T-cell (primary cell): ENCODE data around the gene SH3RF1. TPM values are rescaled to one million over a fixed set of nuclear protein-coding genes. Genes with fewer than 3 reads are reported as not detected.

Source experiments
- ATAC-seq, 4 experiments: fragments of 200-7000 bp in 3 of 4; fragments of 150-1000 bp in 1 of 4; cut with Tn5 transposase; replicated peaks in 1 of 4; 1 replicate in 3 of 4; 2 replicates in 1 of 4; pipeline ENCODE4 v1.10.0; 2021; ENCODE audit warnings: moderate library complexity in 3 of 4, mild to moderate bottlenecking in 2 of 4, moderate number of reproducible peaks in 1 of 4
- CTCF ChIA-PET, 2 donors: fragments of 300-600 bp; sonication (Branson Sonifier 250); formaldehyde crosslinking; loops; one replicate each; lab custom pipeline; 2022; ENCODE audit warnings: antibody characterized with exemption in 2 of 2; lab: Charles Lee
- POLR2A ChIA-PET, 2 donors: fragments of 300-600 bp; sonication (Branson Sonifier 250); formaldehyde crosslinking; loops; one replicate each; lab custom pipeline; 2022; ENCODE audit warnings: antibody characterized with exemption in 2 of 2; lab: Charles Lee
- DNase-seq, 35 experiments: peaks; one replicate each; pipeline versions ENCODE4 v3.0.0 to v3.0.0-alpha.2; 2013 to 2023
- H3K27ac ChIP-seq: one replicate; pipeline ENCODE4 v1.5.1; 2013; ENCODE audit warnings: low read length
- H3K27me3 ChIP-seq, 2 experiments: replicated peaks in 1 of 2; 1 replicate in 1 of 2; 2 replicates in 1 of 2; pipeline versions ENCODE4 v1.6.1 to v1.7.0; 2013; ENCODE audit warnings: low read length in 1 of 2, mixed read lengths in 1 of 2; ENCODE audit not compliant: control insufficient read depth in 2 of 2, insufficient read depth in 2 of 2; ENCODE audit errors: extremely low read depth in 1 of 2
- H3K36me3 ChIP-seq, 2 donors: 1 replicate in 1 of 2; 2 replicates in 1 of 2; pipeline versions ENCODE4 v1.6.1 to v1.7.0; 2013; ENCODE audit warnings: low read length in 1 of 2; ENCODE audit not compliant: control insufficient read depth in 2 of 2, insufficient read depth in 1 of 2; ENCODE audit errors: extremely low read depth in 1 of 2
- H3K4me1 ChIP-seq, 2 experiments: 1 replicate in 1 of 2; 2 replicates in 1 of 2; pipeline versions ENCODE4 v1.6.1 to v1.7.0; 2013; ENCODE audit warnings: low read length in 2 of 2, mixed read lengths in 1 of 2; ENCODE audit not compliant: insufficient read depth in 2 of 2, control insufficient read depth in 1 of 2; ENCODE audit errors: extremely low read depth in 1 of 2
- H3K4me3 ChIP-seq, 2 donors: 1 replicate in 1 of 2; 2 replicates in 1 of 2; pipeline versions ENCODE4 v1.5.1 to v1.7.0; 2013; ENCODE audit warnings: mild to moderate bottlenecking in 2 of 2, low read length in 1 of 2, moderate library complexity in 1 of 2; ENCODE audit not compliant: control insufficient read depth in 1 of 2; ENCODE audit errors: extremely low read depth in 1 of 2
- H3K9me3 ChIP-seq: 2 replicates; pipeline ENCODE4 v1.7.0; 2013
- H3K27ac Mint-ChIP-seq, 2 donors: one replicate each; pipeline ENCODE4 v1.8.0; 2020 to 2021; ENCODE audit warnings: mild to moderate bottlenecking in 2 of 2, mixed read lengths in 2 of 2
- H3K27me3 Mint-ChIP-seq, 2 donors: one replicate each; pipeline ENCODE4 v1.8.0; 2021 to 2022; ENCODE audit warnings: mixed read lengths in 2 of 2
- H3K36me3 Mint-ChIP-seq: one replicate; pipeline ENCODE4 v1.8.0; 2021; ENCODE audit warnings: mixed read lengths
- H3K4me1 Mint-ChIP-seq, 3 donors: one replicate each; pipeline ENCODE4 v1.8.0; 2020 to 2022; ENCODE audit warnings: mixed read lengths in 3 of 3, mild to moderate bottlenecking in 1 of 3
- H3K4me3 Mint-ChIP-seq, 3 donors: one replicate each; pipeline ENCODE4 v1.8.0; 2020 to 2022; ENCODE audit warnings: mild to moderate bottlenecking in 3 of 3, mixed read lengths in 3 of 3, moderate library complexity in 3 of 3
- H3K9me3 Mint-ChIP-seq, 3 donors: one replicate each; pipeline ENCODE4 v1.8.0; 2020 to 2022; ENCODE audit warnings: mixed read lengths in 3 of 3
- WGBS: methylation state at CpG from one replicate; pipeline ENCODE4 v1.1.5; 2013; ENCODE audit warnings: missing lambda C conversion rate; ENCODE audit not compliant: insufficient coverage; 5-methylcytosine and 5-hydroxymethylcytosine counted together
- total RNA-seq, 35 experiments: library from RNA in 6 of 35; stranded (reverse) in 6 of 35; fragments of 120-200 nt in 1 of 35; gene quantifications; one replicate each; pipeline versions ENCODE4 v1.2.1 to v1.2.4 and lab custom pipeline; 2013 to 2026

Gene SH3RF1
- total RNA-seq, 5 donors from 2014 or later (not counting 1 experiment from before 2014, with no cell fraction given), result 0.23 to 0.60 (median 0.27) TPM; not detected in 1

DNA sequence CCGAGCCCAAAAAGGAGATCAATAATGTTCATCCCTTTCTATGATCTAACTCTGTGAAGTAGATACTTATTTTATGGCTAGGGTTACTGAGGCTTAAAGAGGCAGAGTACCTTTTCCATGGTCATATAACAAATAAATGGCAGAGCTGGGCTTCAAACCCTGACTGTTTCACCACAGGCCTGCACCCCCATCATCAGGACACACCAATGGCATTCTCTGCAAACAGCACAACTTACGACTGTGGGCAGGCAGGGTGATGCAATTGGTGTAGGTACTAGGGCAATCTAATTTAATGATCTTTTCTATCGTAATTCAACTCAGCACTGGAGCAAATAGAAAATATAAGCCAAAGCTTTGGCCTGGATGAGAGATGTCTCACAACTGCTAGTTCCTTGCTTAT lies 141.9 kb downstream of the SH3RF1 start:
- CTCF ChIA-PET, result no interaction called here

DNA sequence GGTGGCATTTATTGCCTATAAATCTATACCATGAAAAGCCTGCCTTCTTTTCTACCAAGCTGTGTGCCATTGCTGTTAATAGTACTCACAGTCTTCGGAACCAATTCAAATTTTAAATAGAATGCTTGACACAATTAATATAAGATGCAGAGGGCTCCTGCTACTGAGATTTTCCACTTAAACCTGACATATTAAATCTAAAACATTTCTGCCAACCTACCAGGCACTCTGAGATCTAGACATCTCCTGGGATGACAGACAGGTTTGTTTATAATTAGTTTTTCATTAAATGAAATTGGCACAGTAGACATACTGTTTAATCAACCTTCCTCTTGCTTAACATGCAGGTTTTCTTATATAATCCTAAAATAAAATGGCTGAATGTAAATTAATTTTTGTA lies 143.4 kb downstream of the SH3RF1 start:
- Mint-ChIP-seq H3K4me1 (no peaks in the 10 kb centered on the region), H3K27ac (no peak overlapping the region), H3K9me3 (no peaks in the 10 kb centered on the region), H3K4me3 (no peak overlapping the region), H3K27me3 (peaks cover 0 to 1% of the 10 kb centered on the region in 2 donors), H3K36me3 (no peaks in the 10 kb centered on the region)
- CTCF ChIA-PET, result no interaction called here
- no peaks in the 10 kb centered on the region for H3K27me3 ChIP-seq
- no peaks in the 10 kb centered on the region for H3K4me1 ChIP-seq
- H3K36me3 ChIP-seq, result no peaks in the 10 kb centered on the region
- H3K4me3 ChIP-seq, result no peak overlapping the region
- H3K9me3 ChIP-seq, result no peaks in the 10 kb centered on the region
- DNase-seq (no peak), ATAC-seq (no peak)
- POLR2A ChIA-PET, result no interaction called here
- no peak overlapping the region for H3K27ac ChIP-seq
- no CpG with 5 or more reads among the region's 1 CpG for WGBS

More for the DNA sequence above, 141.9 kb downstream of the SH3RF1 start:
- Mint-ChIP-seq H3K9me3 (no peaks in the 10 kb centered on the region), H3K27ac (no peak overlapping the region), H3K27me3 (no peaks in the 10 kb centered on the region), H3K36me3 (no peaks in the 10 kb centered on the region), H3K4me3 (no peak overlapping the region), H3K4me1 (no peaks in the 10 kb centered on the region)
- no peak overlapping the region for H3K4me3 ChIP-seq
- H3K27ac ChIP-seq, result no peak overlapping the region
- ATAC-seq (no peak), DNase-seq (no peak)
- POLR2A ChIA-PET, result no interaction called here
- 100% methylated on average over 1 of the region's 3 CpGs for WGBS
- H3K4me1 ChIP-seq, result no peaks in the 10 kb centered on the region
- H3K9me3 ChIP-seq, result no peaks in the 10 kb centered on the region
- no peaks in the 10 kb centered on the region for H3K36me3 ChIP-seq
- H3K27me3 ChIP-seq, result no peaks in the 10 kb centered on the region

DNA sequence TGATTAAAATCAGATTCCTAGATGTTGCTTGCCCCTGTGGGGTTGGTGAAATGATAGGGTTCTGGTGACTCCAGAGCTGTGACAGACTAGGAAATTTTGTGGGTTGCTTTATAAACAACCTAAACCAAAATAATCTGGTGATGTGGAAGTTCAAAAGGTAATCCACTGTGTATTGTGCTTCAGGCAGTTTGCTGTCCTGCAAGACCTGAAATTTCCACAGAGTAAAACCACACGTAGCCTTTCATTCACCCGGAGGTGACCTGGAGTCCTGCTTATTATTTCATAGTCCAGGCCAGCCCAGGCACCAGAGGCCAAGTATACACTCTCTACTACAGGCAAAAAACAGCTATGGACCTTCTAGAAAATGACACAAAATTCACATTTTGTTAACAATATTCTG lies 146.1 kb downstream of the SH3RF1 start:
- 80% methylated on average over 1 of the region's 2 CpGs for WGBS
- no peaks in the 10 kb centered on the region for H3K4me1 ChIP-seq
- Mint-ChIP-seq H3K9me3 (no peaks in the 10 kb centered on the region), H3K36me3 (no peaks in the 10 kb centered on the region), H3K4me3 (no peak overlapping the region), H3K27me3 (peaks cover 4 to 7% of the 10 kb centered on the region in 2 donors), H3K4me1 (no peaks in the 10 kb centered on the region), H3K27ac (no peak overlapping the region)
- ATAC-seq (no peak), DNase-seq (no peak)
- no peak overlapping the region for H3K4me3 ChIP-seq
- no peaks in the 10 kb centered on the region for H3K9me3 ChIP-seq
- POLR2A ChIA-PET, result no interaction called here
- no peak overlapping the region for H3K27ac ChIP-seq
- no peaks in the 10 kb centered on the region for H3K36me3 ChIP-seq
- CTCF ChIA-PET, result no interaction called here
- H3K27me3 ChIP-seq, result no peaks in the 10 kb centered on the region

DNA sequence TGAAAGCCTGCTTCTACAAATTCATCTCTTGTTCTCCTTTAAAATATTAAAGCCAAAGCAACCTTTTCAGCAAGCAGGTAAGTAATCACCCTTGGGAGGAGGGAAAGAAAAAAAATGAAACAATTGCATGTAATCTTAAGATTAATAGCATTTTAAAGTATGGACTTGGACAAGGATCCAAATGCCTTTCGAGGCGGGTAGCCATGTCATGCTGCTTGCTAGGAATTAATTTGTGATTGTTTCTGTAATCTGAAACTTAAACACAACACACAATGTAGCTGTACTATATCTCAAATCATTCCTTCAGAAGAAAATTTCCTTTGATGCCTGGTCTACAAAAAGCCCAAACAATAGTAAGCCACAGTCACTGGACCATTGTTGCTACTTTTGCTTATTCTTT lies 148.3 kb downstream of the SH3RF1 start:
- H3K9me3 ChIP-seq, result no peaks in the 10 kb centered on the region
- Mint-ChIP-seq H3K36me3 (no peaks in the 10 kb centered on the region), H3K27ac (no peak overlapping the region), H3K9me3 (no peaks in the 10 kb centered on the region), H3K27me3 (peaks cover 4 to 7% of the 10 kb centered on the region in 2 donors), H3K4me1 (no peaks in the 10 kb centered on the region), H3K4me3 (no peak overlapping the region)
- ATAC-seq, result no peak
- H3K27me3 ChIP-seq, result no peaks in the 10 kb centered on the region
- no peaks in the 10 kb centered on the region for H3K36me3 ChIP-seq
- H3K4me1 ChIP-seq, result no peaks in the 10 kb centered on the region
- no peak overlapping the region for H3K4me3 ChIP-seq
- POLR2A ChIA-PET, result no interaction called here
- no CpG with 5 or more reads among the region's 2 CpGs for WGBS
- CTCF ChIA-PET, result no interaction called here
- H3K27ac ChIP-seq, result no peak overlapping the region
- no peak for DNase-seq

DNA sequence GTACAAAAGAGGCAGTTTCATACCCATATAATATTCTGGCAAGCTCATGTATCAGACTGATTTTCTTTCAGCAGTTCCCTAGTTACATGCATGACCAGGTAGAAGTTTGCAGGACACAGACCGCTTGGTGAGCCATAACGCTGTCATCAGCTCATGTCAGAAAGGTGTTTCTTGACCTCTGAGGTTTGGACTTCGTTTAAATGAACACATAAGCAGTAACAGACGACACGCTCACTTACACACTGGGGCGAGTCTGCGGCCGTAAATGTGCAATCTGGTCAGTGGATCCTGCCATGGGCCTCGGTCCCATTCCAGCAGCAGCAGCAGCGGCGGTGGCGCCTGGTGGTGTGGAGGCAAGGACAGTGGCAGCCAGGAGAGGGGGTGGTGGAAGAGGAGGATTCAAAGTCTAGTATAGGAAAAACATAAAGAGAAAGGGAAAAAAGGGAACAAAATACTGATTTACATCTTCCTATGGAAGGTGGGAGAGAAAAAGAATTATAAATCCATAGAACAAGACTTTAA lies 148.8 kb downstream of the SH3RF1 start:
- Mint-ChIP-seq H3K27me3 (peaks cover 4 to 7% of the 10 kb centered on the region in 2 donors), H3K4me3 (no peak overlapping the region), H3K36me3 (no peaks in the 10 kb centered on the region), H3K9me3 (no peaks in the 10 kb centered on the region), H3K4me1 (no peaks in the 10 kb centered on the region), H3K27ac (no peak overlapping the region)
- POLR2A ChIA-PET, result interaction anchor here in 1 of 2 donors (0.6 kb wide), 1 partner anchor 19 kb away, joined by 5 read pairs; no protein-coding TSS in a partner anchor
- Histone ChIP-seq H3K4me3 (no peak overlapping the region), H3K9me3 (no peaks in the 10 kb centered on the region), H3K27ac (no peak overlapping the region), H3K27me3 (no peaks in the 10 kb centered on the region), H3K4me1 (no peaks in the 10 kb centered on the region), H3K36me3 (no peaks in the 10 kb centered on the region)
- 78% methylated on average over 5 of the region's 12 CpGs for WGBS
- ATAC-seq, result no peak
- CTCF ChIA-PET, result no interaction called here
- DNase-seq, result no peak

DNA sequence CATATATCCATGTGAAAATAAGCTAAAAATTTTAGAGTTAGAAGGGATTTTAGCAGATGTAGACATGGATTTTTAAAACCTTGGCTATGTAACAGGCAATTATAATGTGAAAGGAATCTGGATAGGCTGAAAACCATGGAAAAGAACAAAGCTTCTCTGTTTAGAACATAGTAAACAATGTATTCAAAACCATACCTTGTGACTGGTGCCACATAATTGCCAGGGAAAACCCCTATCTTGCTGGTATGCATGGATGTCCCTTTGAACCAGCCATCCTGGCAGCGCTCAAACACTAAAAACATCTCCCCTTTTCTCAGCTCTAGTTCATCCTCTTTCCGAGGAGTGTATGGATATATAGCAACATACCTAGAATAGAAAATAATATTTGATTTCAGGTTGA lies 150.1 kb downstream of the SH3RF1 start:
- H3K4me1 Mint-ChIP-seq, result no peaks in the 10 kb centered on the region
- no peaks in the 10 kb centered on the region for H3K9me3 Mint-ChIP-seq
- ChIA-PET CTCF (no interaction called here), POLR2A (interaction anchor here in 1 of 2 donors (0.6 kb wide), 1 partner anchor 21 kb away, joined by 5 read pairs; no protein-coding TSS in a partner anchor)
- Histone ChIP-seq H3K27ac (no peak overlapping the region), H3K4me3 (no peak overlapping the region), H3K27me3 (no peaks in the 10 kb centered on the region), H3K9me3 (no peaks in the 10 kb centered on the region), H3K36me3 (no peaks in the 10 kb centered on the region), H3K4me1 (no peaks in the 10 kb centered on the region)
- H3K27ac Mint-ChIP-seq, result no peak overlapping the region
- H3K27me3 Mint-ChIP-seq, result peaks cover 4 to 7% of the 10 kb centered on the region in 2 donors
- H3K36me3 Mint-ChIP-seq, result no peaks in the 10 kb centered on the region
- DNase-seq (no peak), ATAC-seq (no peak)
- WGBS, result no CpG with 5 or more reads among the region's 2 CpGs
- H3K4me3 Mint-ChIP-seq, result no peak overlapping the region
